GM06990 (cell line): ENCODE results near the gene HACD3.
"Not testable (repeated sequence)": the region's sequence is repeated elsewhere in the genome, so short reads cannot be mapped to it uniquely, and the experiment has no call there.

Experiments
- DNase-seq: peaks from one replicate; pipeline ENCODE4 v3.0.0-alpha.2; 2011; ENCODE audit not compliant: insufficient read length; ENCODE audit errors: extremely low read depth
- H3K27me3 ChIP-seq: replicated peaks from 2 replicates; pipeline ENCODE4 v1.6.0; 2011; ENCODE audit warnings: low read length; ENCODE audit not compliant: control insufficient read depth, insufficient read depth
- H3K36me3 ChIP-seq: 2 replicates; pipeline ENCODE4 v1.5.1; 2011; ENCODE audit warnings: low read length; ENCODE audit not compliant: control insufficient read depth, insufficient read depth
- H3K4me3 ChIP-seq: replicated peaks from 2 replicates; pipeline ENCODE4 v1.5.1; 2011; ENCODE audit warnings: low read depth, mild to moderate bottlenecking, control low read depth, low read length
- TF ChIP-seq, protein P1 (sequence below): IDR thresholded peaks from 2 replicates; pipeline ENCODE4 v1.5.1; 2011; ENCODE audit warnings: low read length, control low read depth, mild to moderate bottlenecking, inconsistent platforms; ENCODE audit not compliant: insufficient read depth, poor library complexity, severe bottlenecking

HACD3 gene

GRCh38 chr15:65533057-65533756 is 2.9 kb downstream of the HACD3 start:
- H3K4me3 ChIP-seq = no peak overlapping the region
- no peaks in the 10 kb centered on the region for H3K27me3 ChIP-seq
- no peaks in the 10 kb centered on the region; the same call in 1 of the 2 replicates for H3K36me3 ChIP-seq
- no peak for DNase-seq
- TF ChIP-seq, protein P1, sequence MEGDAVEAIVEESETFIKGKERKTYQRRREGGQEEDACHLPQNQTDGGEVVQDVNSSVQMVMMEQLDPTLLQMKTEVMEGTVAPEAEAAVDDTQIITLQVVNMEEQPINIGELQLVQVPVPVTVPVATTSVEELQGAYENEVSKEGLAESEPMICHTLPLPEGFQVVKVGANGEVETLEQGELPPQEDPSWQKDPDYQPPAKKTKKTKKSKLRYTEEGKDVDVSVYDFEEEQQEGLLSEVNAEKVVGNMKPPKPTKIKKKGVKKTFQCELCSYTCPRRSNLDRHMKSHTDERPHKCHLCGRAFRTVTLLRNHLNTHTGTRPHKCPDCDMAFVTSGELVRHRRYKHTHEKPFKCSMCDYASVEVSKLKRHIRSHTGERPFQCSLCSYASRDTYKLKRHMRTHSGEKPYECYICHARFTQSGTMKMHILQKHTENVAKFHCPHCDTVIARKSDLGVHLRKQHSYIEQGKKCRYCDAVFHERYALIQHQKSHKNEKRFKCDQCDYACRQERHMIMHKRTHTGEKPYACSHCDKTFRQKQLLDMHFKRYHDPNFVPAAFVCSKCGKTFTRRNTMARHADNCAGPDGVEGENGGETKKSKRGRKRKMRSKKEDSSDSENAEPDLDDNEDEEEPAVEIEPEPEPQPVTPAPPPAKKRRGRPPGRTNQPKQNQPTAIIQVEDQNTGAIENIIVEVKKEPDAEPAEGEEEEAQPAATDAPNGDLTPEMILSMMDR = no peak

- Histone ChIP-seq H3K36me3 (no peaks in the 10 kb centered on the region; the same call in 1 of the 2 replicates), H3K27me3 (no peaks in the 10 kb centered on the region), H3K4me3 (no peak overlapping the region)
- TF ChIP-seq, protein P1 = no peak
- DNase-seq = no peak
Observed at GRCh38 chr15:65535192-65535591, 4.9 kb downstream of the HACD3 start.

GRCh38 chr15:65540314-65540713 is 10.1 kb downstream of the HACD3 start:
- Histone ChIP-seq H3K27me3 (no peaks in the 10 kb centered on the region), H3K4me3 (no peak overlapping the region), H3K36me3 (no peaks in the 10 kb centered on the region; the same call in 1 of the 2 replicates)
- no peak for DNase-seq
- TF ChIP-seq, protein P1 = no peak

DNA sequence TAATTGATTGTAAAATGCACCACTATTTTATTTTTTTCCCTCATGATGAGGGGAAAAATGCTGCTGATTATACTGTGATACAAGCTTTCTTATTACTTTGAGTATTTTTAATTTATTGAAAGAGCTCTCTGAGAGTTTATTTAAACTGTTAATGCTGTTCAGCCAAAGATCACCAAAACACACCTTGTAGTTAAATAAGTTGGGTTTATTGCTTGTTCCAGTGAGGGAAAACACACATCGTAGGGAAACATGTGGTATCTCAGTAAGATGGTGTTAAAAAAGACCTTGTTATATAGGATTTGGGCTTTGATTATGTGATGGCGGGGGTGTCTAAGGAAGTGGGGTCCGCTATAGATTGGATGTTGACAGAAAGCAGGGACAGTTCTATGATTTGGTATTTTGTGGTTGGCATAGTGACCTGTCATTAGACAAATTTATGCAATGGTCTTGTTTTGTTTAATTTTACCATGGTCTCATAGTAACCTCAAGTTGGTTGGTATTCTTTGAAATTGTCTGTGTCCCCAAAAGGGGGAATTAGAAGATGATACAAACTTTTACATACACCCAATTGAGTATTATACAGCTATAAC is 11.1 kb downstream of the HACD3 start:
- no peaks in the 10 kb centered on the region for H3K27me3 ChIP-seq
- TF ChIP-seq, protein P1 = no peak
- H3K36me3 ChIP-seq = no peaks in the 10 kb centered on the region
- no peak overlapping the region for H3K4me3 ChIP-seq
- DNase-seq = no peak

GRCh38 chr15:65547841-65548240 is 17.6 kb downstream of the HACD3 start:
- H3K27me3 ChIP-seq = no peaks in the 10 kb centered on the region
- TF ChIP-seq, protein P1 = no peak
- no peak for DNase-seq
- no peaks in the 10 kb centered on the region for H3K36me3 ChIP-seq
- no peak overlapping the region for H3K4me3 ChIP-seq

DNA sequence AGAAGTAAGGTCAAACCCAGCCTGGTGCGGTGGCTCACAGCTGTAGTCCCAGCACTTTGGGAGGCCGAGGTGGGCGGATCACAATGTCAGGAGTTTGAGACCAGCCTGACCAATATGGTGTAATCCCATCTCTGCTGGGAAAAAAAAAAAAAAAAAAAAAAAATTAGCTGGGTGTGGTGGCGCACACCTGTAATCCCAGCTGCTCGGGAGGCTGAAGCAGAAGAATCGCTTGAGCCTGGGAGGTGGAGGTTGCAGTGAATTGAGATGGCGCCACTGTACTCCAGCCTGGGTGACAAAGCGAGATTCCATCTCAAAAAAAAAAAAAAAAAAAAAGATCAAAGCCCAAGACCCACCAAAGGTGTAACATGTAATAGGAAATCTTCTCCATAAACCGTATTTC is 19.0 kb downstream of the HACD3 start:
- not testable (repeated sequence) for DNase-seq, H3K36me3 ChIP-seq, H3K27me3 ChIP-seq, H3K4me3 ChIP-seq
